HG02870 (cell line): ENCODE data around the gene OSCP1.
A peak's percentile ranks its signal among the peaks of the same experiment; 100 is the strongest.
"Not testable (repeated sequence)": the region's sequence is repeated elsewhere in the genome, so short reads cannot be mapped to it uniquely, and the experiment has no call there.

Experiments used
- ATAC-seq: cut with Tn5 transposase; IDR thresholded peaks from one replicate; pipeline ENCODE4 v1.9.1; 2021; ENCODE audit warnings: mild to moderate bottlenecking, moderate library complexity; ENCODE audit not compliant: unreplicated experiment

OSCP1 gene, protein sequence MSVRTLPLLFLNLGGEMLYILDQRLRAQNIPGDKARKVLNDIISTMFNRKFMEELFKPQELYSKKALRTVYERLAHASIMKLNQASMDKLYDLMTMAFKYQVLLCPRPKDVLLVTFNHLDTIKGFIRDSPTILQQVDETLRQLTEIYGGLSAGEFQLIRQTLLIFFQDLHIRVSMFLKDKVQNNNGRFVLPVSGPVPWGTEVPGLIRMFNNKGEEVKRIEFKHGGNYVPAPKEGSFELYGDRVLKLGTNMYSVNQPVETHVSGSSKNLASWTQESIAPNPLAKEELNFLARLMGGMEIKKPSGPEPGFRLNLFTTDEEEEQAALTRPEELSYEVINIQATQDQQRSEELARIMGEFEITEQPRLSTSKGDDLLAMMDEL

DNA sequence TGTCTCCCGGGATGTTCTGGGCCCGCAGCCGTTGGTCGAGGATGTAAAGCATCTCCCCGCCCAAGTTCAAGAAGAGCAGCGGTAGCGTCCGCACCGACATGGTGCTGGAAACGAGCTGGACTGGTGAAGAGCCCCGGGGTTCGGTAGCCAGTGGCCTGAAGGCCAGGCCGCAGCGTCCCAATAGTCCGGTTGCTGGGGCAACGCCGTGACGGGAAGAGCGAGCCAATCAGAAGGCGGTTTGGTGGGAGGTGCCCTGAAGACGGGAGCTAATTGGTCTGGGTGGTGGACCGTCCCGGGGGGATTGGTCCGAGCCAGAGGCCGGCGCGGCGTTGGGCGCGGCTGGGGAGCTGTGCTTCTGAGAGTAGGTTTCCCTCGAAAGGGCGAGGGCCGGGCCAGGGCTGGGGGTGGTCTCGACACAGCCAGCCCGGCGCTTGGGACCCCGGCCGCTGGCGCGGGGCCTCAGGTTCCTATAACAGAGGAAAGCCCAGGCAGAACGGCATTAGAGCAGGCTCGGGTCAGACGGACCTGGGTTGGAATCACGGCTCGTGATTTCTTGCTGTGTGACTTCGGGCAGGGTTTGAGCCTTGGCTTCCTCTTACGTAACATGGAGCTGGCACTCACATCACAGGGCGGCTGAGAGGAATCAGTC lies at the start of gene OSCP1:
TSS of gene OSCP1 (minus strand) at position 182 of the 649 bp plus-strand sequence. CDS start at position 100, 82 bp downstream.
- ATAC-seq, result peak; percentile 98

DNA sequence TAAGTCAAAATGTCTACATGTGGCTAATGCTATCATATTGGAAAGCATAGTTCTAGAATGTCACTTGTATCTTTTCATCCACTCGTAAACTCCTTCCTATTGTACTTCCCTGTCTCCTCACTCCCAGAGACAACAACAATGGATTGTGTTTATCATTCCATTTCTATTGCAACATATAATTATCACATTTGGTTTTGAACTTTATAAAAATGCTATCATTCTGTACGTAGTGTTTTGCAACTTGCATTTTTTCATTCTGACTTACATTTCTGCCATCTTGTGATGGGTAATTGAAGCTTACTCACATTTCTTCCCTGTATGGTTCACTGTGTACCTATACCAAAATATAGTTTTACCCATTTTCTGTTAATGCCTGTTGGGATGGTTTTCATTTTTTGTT lies 47.0 kb upstream of the OSCP1 start:
- ATAC-seq, result no peak

DNA sequence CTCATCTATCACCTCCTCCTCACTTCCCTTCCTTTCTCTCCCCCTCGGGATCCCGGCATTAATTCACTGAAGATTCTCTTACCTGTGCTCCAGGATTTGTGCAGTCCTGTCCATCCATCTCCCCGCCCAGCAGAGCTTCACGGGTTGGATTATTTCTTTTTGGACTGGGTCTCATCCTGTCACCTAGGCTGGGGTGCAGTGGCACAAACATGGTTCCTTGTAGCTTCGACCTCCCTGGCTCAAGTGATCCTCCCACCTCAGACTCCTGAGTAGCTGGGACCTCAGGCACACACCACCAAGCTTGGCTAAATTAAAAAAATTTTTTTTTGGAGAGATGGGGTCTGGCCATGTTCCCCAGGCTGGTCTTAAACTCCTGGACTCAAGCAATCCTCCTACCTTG lies 44.7 kb upstream of the OSCP1 start:
- ATAC-seq, result no peak

DNA sequence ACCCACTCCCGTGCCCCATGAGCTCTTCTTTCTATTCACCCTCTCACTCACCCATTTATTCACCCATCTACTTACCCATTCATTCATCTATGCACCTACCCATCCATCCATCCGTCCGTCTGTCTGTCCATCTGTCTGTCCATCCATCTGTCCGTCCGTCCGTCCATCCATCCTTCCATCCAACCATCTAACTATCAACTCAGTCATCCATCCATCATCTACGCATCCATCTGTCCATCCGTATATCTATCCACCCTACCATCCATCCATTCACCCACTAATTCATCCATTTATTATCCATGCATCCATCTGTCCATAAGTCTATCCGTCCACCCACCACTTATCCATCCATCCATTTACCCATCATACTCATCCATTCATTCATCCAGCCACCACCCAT lies 43.3 kb upstream of the OSCP1 start:
- no peak for ATAC-seq

DNA sequence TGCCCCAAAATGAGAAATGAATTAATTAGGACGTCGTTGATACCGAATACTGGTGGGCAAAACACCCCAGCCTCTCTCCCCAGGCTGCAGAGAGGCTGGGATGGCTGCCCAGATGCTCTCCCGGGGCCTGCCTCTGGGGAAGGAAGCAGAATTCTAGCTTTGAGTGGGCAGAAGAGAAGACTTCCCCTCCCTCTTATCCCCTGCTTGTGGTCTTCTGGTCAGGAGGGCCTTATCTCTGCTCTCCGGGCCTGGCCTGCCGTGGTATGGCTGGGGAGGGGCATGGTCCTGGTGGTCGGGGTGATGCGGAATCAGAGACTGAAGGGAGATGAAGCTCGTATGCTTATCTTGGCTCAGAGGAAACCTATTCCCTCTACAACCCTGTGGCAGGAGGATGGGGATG lies 42.2 kb upstream of the OSCP1 start:
- no peak for ATAC-seq

DNA sequence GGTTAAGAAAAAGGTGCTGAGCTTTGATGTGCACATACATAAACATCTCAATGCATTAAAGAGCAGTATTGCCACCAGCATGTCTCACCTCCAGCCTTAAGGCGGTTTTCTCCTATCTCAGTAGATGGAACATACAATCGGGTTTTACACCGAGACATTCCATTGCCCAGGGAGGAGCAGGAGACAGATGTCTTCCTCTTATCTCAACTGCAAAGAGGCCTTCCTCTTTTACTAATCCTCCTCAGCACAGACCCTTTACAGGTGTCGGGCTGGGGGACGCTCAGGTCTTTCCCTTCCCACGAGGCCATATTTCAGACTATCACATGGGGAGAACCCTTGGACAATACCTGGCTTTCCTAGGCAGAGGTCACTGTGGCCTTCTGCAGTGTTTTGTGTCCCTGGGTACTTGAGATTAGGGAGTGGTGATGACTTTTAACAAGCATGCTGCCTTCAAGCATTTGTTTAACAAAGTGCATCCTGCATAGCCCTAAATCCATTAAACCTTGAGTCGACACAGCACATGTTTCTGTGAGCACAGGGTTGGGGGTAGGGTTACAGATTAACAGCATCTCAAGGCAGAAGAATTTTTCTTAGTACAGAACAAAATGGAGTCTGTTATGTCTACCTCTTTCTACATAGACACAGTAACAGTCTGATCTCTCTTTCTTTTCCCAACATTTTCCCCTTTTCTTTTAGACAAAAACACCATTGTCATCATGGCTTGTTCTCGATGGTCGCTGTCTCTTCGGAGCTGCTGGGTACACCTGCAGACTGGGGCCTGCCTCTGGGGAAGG lies 39.2 kb upstream of the OSCP1 start:
- not testable (repeated sequence) for ATAC-seq

DNA sequence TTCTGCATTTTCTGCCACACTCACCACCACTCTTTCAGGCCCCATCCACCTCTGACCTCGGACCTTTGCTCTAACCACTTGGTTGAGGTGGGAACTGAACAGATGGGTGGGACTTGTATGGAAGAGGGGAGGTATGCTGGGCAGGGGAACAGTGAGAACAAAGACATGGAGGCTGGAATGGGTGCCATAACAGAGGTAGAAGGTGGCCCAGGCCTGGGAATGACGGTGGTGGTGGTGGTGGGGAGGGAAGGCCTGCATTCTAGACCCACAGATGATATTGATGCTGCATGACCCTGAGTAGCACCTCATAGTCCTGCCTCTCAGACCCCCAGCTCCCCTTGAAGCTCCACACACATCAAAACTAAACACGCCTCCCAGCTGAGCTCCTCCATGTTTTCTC lies 37.7 kb upstream of the OSCP1 start:
- no peak for ATAC-seq

DNA sequence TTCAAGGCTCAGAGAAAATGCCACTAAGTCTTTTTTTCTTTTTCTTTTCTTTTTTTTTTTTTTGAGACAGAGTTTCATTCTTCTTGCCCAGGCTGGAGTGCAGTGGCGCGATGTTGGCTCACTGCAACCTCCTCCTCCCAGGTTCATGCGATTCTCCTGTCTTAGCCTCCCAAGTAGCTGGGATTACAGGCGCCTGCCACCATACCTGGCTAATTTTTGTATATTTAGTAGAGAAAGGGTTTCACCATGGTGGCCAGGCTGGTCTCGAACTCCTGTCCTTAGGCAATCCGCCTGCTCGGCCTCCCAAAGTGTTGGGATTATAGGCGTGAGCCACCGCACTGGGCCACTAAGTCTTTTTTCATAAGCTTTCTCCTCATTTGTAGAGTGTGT lies 37.1 kb upstream of the OSCP1 start:
- not testable (repeated sequence) for ATAC-seq

DNA sequence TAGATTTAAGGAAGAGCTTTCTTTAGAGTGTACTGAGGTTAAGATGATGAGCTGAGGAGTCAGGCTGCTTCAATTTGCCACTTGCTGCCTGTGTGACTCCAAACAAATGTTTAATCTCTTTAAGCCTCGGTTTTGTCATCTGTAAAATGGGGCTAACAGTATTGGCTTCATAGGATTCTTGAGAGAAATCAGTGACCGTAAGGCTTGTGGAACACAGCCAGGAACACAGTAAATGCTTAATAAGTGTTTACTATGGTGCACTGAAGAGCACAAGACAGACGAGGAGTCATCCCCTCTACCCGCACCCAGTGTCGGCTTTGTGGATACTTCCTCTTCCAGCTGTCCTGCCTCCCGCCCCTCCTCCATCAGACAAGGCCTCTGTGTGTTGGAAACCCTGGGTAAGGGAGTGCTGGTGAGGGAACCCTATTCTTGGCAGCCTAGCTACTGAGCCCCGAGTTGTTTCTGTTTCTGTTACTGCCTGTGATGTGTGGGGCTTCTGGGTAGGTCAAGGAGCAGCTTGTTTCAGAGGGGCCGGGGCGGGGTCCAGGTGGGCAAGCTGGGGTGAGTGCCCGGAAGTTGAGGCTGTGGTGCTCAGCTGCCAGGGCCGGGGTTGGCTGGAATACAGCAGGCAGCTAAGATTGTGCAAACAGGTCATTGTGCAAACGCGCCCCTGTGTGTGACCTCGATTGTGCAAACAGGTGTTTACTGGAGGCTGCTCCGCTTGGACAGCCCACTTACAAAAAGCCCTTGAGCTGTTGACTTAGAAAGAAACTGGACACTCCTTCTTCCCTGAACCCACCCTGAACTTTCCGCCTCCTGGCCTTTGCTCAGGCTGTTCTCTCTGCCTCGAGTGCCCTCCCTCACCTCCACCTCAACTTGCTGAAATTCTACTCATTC lies 36.4 kb upstream of the OSCP1 start:
- ATAC-seq, result no peak

DNA sequence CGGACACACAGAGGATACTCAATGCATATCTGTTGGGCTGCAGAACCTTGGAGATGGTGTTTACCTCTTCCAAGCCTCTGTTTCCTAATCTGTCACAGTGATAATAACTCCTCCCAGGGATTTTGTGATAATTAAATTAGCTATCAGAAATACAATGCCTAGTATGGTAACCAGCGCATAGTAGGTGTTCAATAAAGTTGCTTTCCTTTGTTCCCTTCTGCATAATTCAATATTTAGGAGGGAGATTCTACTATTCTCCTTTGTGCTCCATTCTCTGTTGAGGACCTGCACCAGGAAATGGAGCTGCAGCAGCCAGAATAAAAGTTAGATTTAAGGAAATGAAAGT lies 35.8 kb upstream of the OSCP1 start:
- ATAC-seq, result no peak

DNA sequence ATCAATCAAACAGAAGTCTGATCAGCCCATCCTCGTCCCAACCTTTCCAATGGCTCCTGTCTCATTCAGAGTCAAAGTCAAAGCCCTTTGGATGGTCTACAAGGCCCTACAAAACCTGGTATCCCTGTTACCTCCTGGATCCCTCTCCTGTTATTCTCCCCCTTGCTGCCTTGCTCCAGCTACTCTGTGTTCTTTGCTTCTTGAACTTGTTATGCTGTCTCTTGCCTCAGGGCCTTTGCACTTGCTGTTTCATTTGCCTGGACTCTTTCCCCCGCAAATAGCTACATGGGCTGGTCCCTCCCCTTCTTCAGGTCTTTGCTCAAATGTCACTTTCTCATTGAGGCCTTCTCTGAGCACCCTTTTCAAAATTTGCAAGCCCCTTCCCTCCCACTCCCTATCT lies 33.8 kb upstream of the OSCP1 start:
- ATAC-seq, result no peak

DNA sequence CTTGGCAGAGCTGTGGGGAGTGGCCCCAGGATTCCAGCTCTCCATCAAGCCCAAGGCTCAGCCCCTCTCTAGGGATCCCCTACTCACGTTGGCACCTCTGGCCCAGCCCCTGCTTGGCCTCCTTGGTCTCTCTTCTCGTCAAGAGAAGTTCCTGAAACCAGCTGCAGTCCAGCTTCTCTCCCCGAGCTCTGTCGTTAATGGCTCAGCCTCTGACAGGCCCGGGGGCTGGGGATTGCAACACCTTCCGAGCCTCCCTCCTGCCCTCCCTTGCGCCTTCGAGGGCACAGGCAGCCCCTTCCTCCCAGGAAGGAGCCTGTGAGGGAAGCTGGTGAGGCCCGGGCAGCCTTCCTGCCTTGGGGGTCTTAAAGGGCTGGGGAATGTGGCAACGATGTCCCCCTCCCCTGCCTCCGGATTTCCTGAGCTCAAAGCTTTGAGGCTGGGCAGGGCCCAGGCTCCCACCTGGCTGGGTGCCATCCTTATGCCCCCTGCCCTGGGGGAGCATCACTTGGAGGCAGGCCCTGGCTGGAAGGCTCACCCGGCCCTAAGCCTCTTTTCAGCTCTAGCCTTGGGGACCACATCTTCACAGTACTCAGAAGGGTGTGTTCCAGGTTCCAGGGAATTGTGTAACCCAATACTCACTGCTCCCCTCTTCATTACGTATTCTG lies 32.6 kb upstream of the OSCP1 start, which contains the start of gene CSF3R:
TSS of gene CSF3R (minus strand) at position 190 of the 665 bp plus-strand sequence. CDS start 3,417 bp downstream, outside the sequence.
- ATAC-seq, result no peak

DNA sequence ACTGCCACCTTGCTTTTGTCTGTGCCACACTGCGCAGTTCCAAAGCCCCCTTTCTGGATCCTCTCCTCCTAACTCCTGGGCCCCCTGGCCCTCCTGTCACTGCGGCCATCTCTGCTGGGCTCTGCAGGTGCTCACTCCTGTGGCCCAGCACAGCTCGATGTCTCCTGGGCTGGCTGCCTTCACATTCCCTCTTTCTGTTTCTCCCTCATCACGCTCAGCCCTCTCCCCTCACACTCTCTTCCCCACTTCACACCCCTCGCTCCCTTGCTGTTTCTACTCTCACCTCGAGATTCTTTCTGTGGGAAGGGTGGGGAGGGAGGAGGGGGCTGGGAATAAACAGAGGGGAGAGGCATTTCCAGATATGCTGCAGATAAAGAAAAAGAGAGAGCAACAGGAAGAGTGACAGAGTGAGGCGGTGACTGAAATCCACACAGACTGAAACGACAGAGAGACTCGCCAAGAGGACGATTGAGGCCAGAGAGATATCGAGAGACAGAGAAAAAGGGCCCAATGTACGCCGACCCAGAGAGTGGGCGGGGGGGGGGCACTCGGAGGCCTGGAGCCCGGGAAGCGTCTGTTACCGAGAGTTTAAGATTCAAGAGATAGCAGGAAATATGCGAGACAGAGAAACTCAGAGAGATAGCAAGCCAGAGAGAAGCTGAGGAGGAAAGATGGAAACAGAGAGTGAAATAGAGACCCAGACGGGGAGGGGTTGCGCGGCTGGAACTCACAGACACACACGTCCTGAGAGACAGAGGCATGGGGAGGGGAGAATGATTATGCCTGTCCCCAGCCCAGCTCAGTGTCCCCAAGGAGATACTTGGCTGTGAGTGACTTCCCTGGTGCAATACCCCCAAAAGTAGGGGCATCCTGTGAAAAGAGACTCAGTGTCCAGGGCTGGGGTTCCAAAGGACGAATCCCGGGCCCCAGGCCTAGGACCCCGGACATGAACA lies 31.8 kb upstream of the OSCP1 start:
- ATAC-seq, result no peak

DNA sequence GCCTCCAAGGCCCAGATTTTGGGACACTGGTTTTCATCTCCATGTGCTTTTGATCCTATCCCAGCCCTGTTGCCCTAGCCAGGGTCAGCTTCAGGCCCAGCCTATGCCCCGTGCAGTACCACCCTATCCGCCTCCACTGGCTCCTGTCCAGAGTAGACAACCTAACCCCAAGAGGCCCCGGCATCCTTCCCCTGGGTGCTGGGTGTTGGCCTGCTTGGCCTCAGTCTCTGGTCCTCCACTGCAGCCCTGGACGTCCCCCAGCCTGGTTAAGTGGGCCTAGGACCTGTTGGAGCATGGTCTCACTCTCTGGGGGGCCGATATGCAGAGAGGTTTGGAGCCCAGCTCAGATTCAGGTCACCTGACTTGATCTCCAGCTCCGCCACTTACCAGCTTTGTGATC lies 30.8 kb upstream of the OSCP1 start:
- ATAC-seq, result no peak

DNA sequence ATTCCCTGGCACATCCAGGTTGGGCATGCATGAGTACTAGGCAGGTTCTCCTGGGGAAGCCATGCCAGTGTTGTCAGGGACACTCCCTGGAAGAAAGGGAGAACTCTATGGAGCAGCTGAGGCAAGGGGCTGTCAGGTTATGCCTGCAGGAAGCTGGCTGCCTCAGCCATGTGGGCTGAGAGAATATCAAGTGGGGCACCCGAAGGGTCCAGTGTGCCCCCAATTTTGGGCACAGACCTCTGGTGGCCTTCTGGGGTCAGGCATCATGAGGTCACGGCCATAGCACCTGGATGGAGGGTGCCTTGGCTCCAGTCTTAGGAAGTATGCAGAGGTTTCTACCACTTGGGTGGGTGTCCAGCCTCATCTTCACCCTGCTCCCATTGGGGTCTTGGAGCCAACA lies 29.9 kb upstream of the OSCP1 start:
- no peak for ATAC-seq

DNA sequence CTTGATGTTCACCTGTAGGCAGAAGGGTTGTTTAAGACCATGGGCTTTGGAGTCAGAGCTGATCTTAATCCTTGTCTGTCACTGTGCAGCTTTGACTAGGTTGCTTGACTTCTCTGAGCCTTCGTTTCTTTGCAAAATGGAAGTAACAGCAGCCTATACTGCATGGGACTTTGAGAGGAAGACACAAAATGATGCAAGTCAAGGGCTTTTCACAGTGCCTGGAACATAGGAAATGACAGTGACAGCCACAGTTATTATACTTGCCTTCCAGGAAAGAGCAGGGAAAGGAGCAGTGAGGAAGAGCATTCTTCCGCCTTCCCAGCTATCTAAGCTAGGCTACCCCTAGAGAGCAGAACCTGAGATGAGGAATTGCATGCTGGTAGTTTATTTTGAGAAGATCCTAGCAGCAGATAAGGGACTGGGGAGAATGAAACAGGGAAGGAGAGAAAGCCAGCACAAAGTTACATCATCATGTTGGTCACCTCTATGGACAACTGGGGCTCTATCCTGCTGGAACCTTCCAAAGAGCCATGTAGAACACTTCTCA lies 29.3 kb upstream of the OSCP1 start:
- ATAC-seq, result no peak

DNA sequence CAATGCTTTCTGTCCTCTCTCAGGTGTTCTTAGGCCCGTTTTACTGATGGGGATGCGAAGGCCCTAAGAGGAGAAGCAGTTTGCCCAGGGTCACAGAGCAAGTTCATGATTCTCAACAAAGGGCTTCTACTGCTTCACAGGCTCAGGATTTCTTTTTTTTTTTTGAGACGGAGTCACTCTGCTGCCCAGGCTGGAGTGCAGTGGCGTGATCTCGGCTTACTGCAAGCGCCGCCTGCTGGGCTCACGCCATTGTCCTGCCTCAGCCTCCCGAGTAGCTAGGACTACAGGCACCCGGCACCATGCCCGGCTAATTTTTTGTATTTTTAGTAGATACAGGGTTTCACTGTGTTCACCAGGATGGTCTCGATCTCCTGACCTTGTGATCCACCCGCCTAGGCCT lies 27.4 kb upstream of the OSCP1 start:
- ATAC-seq, result not testable (repeated sequence)

DNA sequence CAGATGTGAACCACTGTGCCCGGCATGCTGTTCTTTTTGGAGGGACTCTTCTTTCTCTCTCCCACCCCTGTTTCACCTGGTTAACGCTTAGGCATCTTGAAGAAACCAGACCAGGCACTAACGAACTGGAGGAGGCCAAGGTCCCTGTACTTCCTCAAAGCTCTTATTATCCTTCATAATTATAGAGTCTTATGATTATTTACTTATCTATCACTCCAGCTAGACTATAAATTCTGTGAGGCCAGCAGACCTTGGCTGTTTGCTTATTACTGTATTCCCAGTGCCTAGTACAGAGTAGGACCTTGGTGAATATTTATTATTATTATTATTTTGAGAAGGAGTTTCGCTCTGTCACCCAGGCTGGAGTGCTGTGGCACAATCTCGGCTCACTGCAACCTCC lies 26.7 kb upstream of the OSCP1 start:
- no peak for ATAC-seq
